DMS153 (cell line): ENCODE results near the gene GATAD2A.
"Not testable (repeated sequence)": the region's sequence is repeated elsewhere in the genome, so short reads cannot be mapped to it uniquely, and the experiment has no call there.

Source experiments
- DNase-seq: peaks from one replicate; lab custom pipeline; 2025; lab: John Stamatoyannopoulos, UW

GATAD2A gene

GRCh38 chr19:19388568-19389555 is 16.6 kb upstream of the GATAD2A start:
- no peak for DNase-seq

GRCh38 chr19:19389683-19390082 is 15.8 kb upstream of the GATAD2A start:
- not testable (repeated sequence) for DNase-seq

- DNase-seq: not testable (repeated sequence)
Measured at GRCh38 chr19:19394333-19394732, 11.1 kb upstream of the GATAD2A start.

- no peak for DNase-seq
Measured at GRCh38 chr19:19399733-19400433, 5.6 kb upstream of the GATAD2A start.

- DNase-seq: no peak
Measured at GRCh38 chr19:19402656-19403372, 2.7 kb upstream of the GATAD2A start.

GRCh38 chr19:19403373-19403901 is 2.0 kb upstream of the GATAD2A start:
- peak; percentile 13 for DNase-seq

- DNase-seq: peak; percentile 1
Measured at GRCh38 chr19:19405971-19406877, 749 bp downstream of the GATAD2A start.

- DNase-seq: no peak
Measured at GRCh38 chr19:19406878-19407632, 1.6 kb downstream of the GATAD2A start.

- no peak for DNase-seq
Measured at GRCh38 chr19:19407633-19407930, 2.1 kb downstream of the GATAD2A start.

GRCh38 chr19:19409205-19409604 is 3.7 kb downstream of the GATAD2A start:
- no peak for DNase-seq

GRCh38 chr19:19409631-19410030 is 4.2 kb downstream of the GATAD2A start:
- no peak for DNase-seq

GRCh38 chr19:19410553-19411550 is 5.4 kb downstream of the GATAD2A start:
- no peak for DNase-seq

- no peak for DNase-seq
Measured at GRCh38 chr19:19416280-19416679, 10.8 kb downstream of the GATAD2A start.

GRCh38 chr19:19417046-19417445 is 11.6 kb downstream of the GATAD2A start:
- DNase-seq: no peak

GRCh38 chr19:19417628-19418245 is 12.3 kb downstream of the GATAD2A start:
- no peak for DNase-seq

- no peak for DNase-seq
Measured at GRCh38 chr19:19418555-19419260, 13.2 kb downstream of the GATAD2A start.

- no peak for DNase-seq
Measured at GRCh38 chr19:19420570-19421298, 15.3 kb downstream of the GATAD2A start.
